ENCODE data around the gene IL4. TPM values are rescaled to one million over a fixed set of nuclear protein-coding genes. Genes with fewer than 3 reads are reported as not detected.

Gene IL4
- total RNA-seq, 1 donor from 2014 or later: 12.7 TPM

DNA sequence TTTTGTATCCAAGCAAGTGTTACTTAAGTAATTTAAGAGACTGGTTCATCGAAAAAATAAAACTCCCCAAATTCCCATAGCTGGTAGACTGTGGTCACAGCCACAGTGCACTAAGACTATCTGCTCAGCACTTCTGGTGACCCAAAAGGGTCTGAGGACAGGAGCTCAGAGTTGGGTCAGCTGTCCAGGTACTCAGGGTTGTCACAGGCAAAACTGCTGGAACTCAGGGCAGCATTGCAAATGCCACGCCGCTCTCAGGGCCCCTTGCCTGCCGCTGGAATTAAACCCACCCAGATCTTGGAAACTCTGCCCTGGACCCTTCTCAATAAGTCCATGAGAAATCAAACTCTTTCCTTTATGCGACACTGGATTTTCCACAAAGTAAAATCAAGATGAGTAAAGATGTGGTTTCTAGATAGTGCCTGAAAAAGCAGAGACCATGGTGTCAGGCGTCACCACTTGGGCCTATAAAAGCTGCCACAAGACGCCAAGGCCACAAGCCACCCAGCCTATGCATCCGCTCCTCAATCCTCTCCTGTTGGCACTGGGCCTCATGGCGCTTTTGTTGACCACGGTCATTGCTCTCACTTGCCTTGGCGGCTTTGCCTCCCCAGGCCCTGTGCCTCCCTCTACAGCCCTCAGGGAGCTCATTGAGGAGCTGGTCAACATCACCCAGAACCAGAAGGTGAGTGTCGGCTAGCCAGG is 16.0 kb upstream of the IL4 start, which contains the start of gene IL13:
Gene IL13, plus strand, starts transcription at position 498 of the 705 bp plus-strand sequence. Its CDS starts 14 bp downstream, at position 512.
- intact Hi-C loops (cut with micrococcal nuclease): no loop called here

DNA sequence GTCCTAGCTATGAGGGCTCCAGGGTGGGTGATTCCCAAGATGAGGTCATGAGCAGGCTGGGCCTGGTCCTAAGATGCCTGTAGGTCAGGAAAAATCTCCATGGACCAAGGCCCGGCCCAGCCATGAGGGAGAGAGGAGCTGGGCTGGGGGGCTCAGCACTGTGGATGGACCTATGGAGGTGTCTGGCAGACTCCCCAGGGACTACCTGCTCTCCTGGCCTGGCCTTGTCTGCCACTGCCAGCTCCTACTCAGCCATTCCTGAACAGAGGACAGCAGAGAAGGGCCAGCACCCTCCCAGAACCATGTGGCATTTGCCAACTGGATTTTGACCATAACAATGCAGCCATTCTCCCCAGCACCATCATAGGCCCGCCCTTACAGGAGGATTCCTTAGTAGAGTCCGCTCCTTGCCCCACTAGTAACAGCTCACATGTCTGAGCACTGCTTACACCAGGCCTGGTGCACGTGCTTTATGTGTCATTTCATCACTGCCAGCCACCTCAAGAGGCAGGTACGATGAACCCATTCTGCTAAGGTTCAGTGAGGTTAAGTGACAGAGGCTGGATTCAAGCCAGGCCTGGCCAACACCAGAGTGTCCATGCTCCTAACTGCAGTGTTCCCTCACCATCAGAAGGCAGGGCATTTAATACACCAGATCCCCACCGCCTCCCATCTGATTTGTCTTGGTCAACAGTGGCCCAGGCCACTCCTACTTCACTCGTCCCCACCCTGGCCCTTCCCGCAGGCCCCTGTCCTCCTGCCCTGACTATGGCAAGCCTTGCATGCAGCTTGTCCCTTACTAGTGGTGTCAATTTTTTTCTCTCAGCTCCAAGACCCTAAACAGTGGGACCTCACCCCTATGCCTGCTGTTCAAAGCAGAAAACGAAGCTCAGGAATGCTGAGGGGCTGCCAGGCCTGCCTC is 15.1 kb upstream of the IL4 start:
- intact Hi-C loops (cut with micrococcal nuclease): no loop called here

DNA sequence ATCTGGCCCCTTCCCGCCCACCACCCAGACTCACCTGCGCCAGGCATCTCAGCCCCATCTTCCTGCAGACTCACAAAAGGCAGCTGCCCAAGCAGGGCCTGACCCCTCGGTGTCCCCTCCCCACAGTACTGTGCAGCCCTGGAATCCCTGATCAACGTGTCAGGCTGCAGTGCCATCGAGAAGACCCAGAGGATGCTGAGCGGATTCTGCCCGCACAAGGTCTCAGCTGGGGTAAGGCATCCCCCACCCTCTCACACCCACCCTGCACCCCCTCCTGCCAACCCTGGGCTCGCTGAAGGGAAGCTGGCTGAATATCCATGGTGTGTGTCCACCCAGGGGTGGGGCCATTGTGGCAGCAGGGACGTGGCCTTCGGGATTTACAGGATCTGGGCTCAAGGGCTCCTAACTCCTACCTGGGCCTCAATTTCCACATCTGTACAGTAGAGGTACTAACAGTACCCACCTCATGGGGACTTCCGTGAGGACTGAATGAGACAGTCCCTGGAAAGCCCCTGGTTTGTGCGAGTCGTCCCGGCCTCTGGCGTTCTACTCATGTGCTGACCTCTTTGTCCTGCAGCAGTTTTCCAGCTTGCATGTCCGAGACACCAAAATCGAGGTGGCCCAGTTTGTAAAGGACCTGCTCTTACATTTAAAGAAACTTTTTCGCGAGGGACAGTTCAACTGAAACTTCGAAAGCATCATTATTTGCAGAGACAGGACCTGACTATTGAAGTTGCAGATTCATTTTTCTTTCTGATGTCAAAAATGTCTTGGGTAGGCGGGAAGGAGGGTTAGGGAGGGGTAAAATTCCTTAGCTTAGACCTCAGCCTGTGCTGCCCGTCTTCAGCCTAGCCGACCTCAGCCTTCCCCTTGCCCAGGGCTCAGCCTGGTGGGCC is 13.9 kb upstream of the IL4 start:
- intact Hi-C loops (cut with micrococcal nuclease): no loop called here

DNA sequence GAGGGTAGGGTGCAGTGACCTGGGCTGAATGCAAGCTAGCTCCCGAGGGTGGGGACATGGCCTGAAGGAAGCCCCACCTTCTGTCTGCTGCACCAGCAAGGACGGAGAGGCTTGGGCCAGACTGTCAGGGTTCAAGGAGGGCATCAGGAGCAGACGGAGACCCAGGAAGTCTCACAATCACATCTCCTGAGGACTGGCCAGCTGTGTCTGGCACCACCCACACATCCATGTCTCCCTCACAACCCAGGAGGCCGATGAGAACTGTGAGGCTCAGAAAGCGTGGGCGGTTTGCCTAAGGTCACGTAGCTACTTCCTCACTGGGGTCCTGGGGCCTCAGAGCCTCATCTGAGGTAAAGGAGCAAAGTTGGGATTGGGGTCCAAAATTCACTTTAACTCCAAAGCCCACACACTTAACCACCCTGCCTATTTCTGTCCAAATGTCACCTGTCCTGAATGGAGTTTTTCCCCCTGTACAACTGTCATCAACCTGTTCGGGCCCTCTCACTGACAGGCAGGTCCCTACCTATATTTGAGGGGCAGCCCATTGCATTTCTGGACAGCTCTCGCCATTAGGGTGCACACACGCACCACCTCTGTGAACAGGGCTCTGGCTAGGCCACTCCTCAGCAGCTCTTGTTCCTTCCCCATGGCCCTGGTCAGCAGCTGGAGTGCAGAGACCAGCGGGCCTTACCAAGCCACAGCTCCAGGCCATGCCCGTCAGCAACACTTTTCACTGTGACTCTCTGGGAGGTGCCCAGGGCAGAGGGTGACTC is 12.4 kb upstream of the IL4 start:
- intact Hi-C loops (cut with micrococcal nuclease): loop anchor here (2.0 kb wide), 1 partner anchor 21 kb away; no protein-coding TSS in a partner anchor

DNA sequence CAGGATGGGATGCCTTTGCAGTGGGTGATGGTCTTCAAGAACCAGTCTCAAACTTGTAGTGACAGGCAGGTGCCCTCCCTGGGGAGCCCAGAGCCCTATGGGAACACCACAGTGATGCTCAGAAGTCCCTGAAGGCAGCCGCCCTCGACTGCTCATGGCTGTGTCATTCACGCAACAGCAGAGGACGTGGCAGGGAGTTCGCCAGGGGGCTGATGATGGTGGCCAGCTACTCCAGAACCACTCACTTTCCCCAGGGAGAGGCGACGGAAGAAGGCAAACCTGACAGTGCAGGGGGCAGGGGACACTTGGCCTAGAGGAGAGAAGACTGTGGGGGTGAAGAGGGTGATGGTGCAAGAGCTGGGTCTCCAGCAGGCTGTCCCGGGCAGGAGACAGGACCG is 11.8 kb upstream of the IL4 start:
- intact Hi-C loops (cut with micrococcal nuclease): loop anchor here (2.0 kb wide), 1 partner anchor 21 kb away; no protein-coding TSS in a partner anchor

DNA sequence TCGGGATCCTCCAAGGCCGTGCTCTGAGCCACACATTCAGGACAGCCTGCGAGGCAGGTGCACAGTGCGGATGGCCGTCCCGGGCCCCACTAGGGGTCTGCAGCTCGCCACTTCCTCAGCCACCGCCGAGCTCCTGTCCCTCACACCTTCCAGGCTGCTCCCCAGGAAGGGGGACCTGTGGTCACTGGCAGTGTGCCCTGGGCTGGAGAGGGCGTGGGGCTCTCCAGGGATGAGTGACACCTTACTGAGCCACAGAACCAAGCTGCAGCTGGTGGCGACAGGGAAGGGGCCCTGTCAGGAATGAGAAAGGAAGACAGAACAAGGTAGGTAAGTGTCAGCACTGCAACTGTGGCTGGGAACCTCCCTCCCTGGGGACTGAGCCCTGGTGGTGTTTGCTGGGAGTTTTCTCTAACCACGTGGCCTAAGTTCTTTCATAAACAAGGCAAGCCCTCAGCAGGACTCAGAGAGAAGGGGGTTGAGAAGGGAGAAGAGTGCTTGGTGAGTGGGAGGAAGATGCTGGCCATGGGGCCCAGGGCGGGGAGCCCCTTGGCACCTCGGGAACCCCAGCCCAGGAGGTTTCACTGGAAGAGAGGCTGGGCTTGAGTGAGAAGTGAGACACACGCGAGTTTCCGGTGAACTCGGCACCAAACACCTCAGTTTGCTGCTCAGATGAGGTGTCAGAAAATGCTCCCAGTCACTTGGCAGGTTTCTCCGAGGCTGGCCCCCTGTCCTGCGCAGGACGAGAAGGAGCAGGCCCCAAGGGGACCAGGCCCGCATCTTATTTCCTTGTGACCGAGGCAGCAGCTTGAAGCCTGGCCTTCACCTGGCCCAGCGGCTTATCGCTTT is 10.6 kb upstream of the IL4 start:
- intact Hi-C loops (cut with micrococcal nuclease): loop anchor here (1.0 to 2.0 kb wide), 3 partner anchors 22 to 51 kb away; no protein-coding TSS in a partner anchor

DNA sequence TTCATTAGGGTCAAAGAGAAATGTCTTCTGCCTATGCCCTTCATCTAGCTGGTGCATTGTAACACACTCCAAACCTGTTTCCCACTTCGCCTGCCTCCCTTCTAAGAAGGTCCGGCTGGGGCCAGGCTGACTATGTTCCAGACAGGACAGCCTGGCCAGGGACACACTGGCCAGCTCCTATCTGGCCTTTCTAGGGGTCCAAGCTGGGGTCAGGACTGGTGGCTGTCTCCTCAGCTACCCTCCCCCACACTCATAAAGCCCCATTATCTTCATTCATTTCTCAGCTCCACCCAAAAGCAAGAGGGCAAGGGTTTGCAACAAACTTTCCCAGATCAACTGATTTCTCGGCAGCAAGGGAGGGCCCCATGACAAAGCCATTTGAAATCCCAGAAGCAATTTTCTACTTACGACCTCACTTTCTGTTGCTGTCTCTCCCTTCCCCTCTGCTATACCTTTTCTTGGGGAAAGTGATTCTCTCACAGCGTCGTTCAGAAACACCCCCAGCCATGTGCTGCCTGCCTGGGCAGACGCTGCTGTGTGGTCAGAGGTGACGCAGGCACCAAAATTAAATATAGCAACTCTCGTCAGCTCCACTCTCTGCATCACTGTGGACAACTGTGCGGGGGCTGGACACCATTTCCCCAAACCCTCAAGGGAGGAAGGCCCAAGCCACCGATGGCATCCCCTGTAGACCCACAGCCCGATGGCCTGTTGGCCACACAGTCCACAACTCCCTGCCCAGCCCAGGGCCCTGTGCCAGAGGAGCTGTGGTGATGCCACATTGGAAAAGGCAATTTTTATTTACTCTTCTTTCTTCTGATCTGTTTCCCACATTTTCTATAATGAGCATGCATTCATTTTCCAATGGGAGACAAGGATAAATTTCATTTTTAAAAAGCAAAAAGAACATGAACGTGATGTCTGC is 9.8 kb upstream of the IL4 start:
- intact Hi-C loops (cut with micrococcal nuclease): loop anchor here (1.0 to 2.0 kb wide), 3 partner anchors 23 to 50 kb away; no protein-coding TSS in a partner anchor

DNA sequence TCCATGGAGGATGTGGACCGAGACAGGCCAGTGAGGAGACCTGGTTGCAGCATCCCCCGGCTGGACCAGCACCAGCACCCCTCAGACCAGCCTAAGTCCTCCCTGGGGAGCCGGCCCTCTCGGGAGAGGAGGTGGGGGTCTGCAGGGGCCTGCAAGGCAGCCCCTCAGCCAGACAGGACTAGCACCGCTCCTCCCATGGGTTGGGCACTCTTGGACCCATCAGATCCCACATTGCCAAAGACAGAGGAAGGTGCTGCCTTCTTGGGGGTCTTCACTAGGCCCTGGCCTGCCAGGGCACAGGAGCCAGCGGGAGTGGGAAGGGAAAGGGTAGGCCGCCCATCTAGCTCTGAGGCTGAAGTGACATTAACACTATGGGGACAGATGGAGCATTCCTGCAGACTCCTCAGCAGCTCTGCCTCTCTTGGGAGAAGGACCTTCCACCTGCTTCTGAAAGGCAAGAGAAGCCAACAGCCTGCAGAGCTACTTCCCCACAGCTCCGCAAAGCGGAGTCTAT is 9.0 kb upstream of the IL4 start:
- intact Hi-C loops (cut with micrococcal nuclease): no loop called here

DNA sequence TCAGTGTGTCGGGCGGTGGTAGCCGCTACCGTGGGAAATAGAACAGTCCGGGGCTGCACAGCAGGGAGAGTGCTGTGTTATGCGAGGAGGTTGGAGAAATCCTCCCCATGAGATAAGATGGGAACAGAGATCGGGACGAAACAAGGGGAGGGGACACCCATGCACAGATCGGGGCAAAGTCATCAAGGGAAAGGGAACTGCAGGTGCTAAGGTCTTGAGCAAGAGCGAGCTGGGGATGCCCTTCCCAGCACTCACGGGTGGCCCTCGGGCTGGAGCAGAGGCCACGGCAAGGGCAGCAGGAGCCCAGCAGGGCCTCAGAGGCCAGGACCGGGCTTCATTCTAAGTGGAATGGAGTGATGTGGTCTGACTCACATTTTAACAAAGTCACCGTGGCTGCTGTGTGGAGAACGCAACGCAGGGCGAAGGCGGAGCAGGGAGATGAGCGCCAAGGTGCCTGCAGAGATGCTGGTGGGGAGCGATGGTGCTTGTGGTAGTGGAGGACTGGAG is 8.2 kb upstream of the IL4 start:
- intact Hi-C loops (cut with micrococcal nuclease): no loop called here

DNA sequence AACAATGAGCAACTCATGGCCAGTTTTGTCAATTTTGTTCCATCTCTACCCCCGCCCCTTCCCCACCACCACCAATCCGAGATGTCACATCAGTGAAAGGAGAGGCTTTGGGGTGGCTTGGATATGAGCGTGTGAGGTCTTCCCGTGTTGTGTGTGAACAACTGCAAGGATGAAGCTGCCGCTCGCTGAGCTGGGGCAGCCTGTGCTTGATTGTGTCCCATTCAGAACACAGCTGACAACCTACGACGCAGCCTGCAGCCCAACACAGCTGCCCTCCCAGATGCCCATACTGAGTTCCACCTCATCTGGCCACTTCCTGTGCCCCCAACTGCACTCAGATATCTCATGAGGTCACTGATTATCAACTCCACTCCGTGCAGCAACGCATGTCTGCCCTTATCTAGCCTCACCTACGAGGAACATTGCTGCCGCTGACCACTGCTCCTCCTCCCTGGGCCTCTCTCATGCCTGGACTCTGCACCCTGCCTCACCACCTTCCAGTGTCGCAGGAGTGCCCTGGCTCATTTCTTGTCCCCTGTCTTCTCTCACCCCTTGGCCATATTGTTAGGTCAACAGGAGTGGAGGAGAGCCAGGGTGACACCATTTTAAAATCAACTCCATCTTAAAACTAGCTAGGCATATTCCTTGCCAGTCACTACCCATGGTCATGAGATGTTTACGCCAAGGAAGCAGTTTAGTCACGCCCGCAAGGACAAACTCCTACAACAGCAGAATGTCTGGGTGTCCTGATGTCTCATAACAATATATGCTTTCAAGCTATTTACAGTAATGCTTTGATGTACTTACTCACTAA is 7.3 kb upstream of the IL4 start:
- intact Hi-C loops (cut with micrococcal nuclease): no loop called here

DNA sequence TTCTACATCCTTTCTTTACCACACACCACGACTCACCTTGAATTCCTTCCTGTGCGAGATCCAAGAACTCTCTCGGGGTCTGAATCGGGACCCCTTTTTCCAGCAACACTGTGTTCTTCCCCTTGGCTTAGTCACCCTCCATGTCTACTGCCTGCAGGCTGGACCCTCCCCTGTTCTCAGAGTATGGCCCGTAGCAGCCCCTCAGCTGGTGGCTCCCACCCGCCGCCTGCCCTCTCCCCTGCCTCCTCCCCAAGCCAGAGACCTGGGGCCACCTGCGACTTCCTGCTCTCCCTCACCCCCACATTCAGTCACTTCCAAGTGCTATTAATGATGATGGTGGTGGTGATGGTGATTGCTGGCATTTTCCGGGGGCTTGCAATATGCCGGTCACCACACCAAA is 6.5 kb upstream of the IL4 start:
- intact Hi-C loops (cut with micrococcal nuclease): no loop called here

DNA sequence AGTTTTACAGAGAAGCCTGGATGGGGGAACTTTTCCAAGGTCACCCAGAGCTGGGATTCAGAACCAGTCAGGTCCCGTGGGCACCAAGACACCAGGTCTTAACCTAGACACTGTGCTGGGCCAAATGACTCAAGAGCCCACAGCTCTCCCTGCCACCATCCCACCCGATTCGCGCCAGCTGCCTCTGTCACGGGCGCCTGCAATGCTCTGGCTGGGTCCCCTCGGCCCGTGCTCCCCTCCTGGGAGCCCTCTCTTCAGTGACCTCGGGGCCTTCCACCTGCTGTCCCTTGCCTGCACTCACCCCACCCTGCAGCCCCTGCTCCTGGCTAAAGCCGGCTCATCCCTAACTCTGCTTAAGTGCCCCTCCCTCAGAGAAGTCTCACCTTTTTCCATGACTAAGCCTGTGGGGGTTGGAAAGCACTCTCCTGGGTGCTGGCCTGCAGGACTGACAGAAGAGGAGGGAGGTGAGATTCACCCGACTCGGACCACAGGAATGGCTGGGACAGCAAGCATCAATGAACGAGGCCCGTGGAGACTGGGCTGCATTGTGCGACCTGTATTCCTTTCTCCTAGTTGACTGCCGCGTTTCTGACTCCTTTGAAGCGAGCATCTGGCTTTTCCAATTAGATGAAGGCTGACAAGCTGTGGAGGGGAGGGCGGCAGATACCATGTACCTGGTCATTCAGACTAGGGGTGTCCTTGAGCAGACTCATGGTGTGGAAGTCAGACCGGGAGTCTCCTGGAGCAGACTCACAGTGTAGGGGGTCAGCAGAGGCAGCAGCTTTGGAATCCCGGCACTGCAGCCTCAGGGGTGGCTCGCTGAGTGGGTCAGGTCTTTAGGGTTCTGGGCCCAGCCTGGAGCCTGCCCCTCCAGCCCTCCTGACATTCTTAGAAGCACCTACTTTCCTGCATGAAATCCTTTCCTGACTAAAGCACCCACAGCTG is 5.8 kb upstream of the IL4 start:
- intact Hi-C loops (cut with micrococcal nuclease): no loop called here

DNA sequence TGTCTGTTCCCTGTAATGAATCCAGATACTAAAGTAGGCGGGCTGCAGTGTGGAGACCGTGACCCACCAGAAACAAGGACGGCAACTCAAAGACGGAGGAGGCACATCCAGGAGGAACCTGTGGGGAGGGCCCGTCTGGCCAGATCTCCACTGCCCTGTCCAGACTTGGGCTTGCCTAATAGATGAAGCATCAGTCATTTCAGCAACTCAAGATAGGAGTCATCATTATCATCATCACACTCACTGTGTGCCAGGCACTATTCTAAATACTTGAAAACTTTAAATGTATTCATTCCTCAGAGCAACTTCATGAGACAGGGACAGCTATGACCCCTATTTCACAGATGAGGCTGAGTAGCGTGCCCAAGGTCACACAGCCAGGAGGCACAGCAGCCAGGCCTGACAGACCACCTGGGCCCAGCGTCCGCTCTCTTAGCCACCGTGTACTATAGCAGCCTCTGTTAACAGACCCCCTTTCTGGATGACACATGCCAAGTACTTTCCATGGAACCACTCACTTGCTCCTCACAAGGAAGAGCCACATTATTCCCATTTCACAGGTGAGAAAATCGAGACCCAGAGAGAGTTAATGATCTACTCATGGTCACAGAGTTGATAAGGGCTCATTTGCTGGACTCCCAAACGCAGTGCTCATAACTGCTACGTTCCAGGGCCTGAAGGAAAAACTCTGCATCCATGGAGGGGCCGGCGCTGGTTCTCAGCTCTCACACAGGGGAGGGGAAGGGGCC is 4.9 kb upstream of the IL4 start:
- intact Hi-C loops (cut with micrococcal nuclease): no loop called here

DNA sequence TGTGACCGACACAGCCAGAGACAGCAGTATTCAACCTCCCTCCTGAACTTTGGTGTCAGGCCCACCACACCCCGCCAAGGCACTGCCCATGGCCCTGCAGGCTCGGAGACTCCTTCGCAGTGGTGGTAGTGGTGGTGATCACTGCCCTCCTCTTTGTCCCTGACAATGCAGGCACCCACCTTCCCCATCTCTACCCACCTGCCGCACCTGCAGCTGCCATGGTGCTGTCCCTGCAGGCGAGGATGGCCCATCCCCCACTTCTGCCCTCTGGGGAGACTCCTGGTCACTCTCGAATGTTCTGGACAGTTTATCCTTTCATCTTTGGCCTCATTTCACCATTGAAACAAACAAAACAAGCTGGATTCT is 4.4 kb upstream of the IL4 start:
- intact Hi-C loops (cut with micrococcal nuclease): no loop called here

All from T-helper 1 cell treated with Interleukin-12 subunit alpha and Interleukin-12 subunit beta and Interleukin-4 antibody, amounts not matched to agents 30 ng/mL and 1 ng/mL, for 36 hours (primary cell).